Measurements from ENCODE around the gene ABCC8.

GRCh38 chr11:17384002-17384511, 92.6 kb downstream of the ABCC8 start:
- no peak for TF ChIP-seq TAF1 (IDR thresholded peaks at IDR 0.05; ENCODE audit: borderline replicate concordance, low read depth, low read length)
- TF ChIP-seq POLR2A (IDR thresholded peaks at IDR 0.05; ENCODE audit: low read depth, low read length), result no peak

Data from GM12892 (cell line).